ENCODE data around the gene C11orf21. TPM values are rescaled to one million over a fixed set of nuclear protein-coding genes. Genes with fewer than 3 reads are reported as not detected.

Gene C11orf21
- total and polyA plus RNA-seq, 9 of the 15 experiments (the other 6 are each of a cell fraction or from before 2014, with no cell fraction given): 0.10 to 2.6 (median 2.0) TPM

- TF ChIP-seq ZNF57 (CRISPR knock-in tag; IDR thresholded peaks at IDR 0.05): peak; percentile 68; the same call in 1 of the 2 replicates
- no peak for TF ChIP-seq DIDO1 (tag; IDR thresholded peaks at IDR 0.05; ENCODE audit: low read depth)
- TF ChIP-seq WHSC1 (IDR thresholded peaks at IDR 0.05; ENCODE audit: low read length): no peak
- peak; percentile 67; the same call in 1 of the 2 replicates for TF ChIP-seq ETV5 (CRISPR knock-in tag; IDR thresholded peaks at IDR 0.05; ENCODE audit: low read depth)
- peak; percentile 35; the same call in 1 of the 2 replicates for TF ChIP-seq MEF2A (IDR thresholded peaks at IDR 0.05; ENCODE audit: control insufficient read depth, low read depth, low read length)
- no peak for TF ChIP-seq ZNF398 (CRISPR knock-in tag; IDR thresholded peaks at IDR 0.05)
- TF ChIP-seq SOX6 (IDR thresholded peaks at IDR 0.05): peak; percentile 94
- peak in 1 of 2 experiments; percentile 95; a peak in 2 of 4 replicates for TF ChIP-seq ZMIZ1 (IDR thresholded peaks at IDR 0.05; ENCODE audit: low read depth in 2 of 2, low read length in 2 of 2)
- TF ChIP-seq, protein P1, sequence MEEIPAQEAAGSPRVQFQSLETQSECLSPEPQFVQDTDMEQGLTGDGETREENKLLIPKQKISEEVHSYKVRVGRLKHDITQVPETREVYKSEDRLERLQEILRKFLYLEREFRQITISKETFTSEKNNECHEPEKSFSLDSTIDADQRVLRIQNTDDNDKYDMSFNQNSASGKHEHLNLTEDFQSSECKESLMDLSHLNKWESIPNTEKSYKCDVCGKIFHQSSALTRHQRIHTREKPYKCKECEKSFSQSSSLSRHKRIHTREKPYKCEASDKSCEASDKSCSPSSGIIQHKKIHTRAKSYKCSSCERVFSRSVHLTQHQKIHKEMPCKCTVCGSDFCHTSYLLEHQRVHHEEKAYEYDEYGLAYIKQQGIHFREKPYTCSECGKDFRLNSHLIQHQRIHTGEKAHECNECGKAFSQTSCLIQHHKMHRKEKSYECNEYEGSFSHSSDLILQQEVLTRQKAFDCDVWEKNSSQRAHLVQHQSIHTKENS (CRISPR knock-in tag; IDR thresholded peaks at IDR 0.05): no peak
- TF ChIP-seq CBFA2T3 (IDR thresholded peaks at IDR 0.05): peak; percentile 100
- TF ChIP-seq XRCC4 (IDR thresholded peaks at IDR 0.05; ENCODE audit: extremely low read depth, insufficient read depth, insufficient read length): no peak
- TF ChIP-seq GTF3C2 (IDR thresholded peaks at IDR 0.05; ENCODE audit: borderline replicate concordance, extremely low read depth, insufficient read length): no peak
- TF ChIP-seq SRSF1 (IDR thresholded peaks at IDR 0.05; ENCODE audit: low read depth, low read length): no peak
- TF ChIP-seq ELF2 (CRISPR knock-in tag; IDR thresholded peaks at IDR 0.05): 0 out of 2 replicates have a peak, but pooled peaks have one; percentile 32
- no peak for TF ChIP-seq GTF2B (IDR thresholded peaks at IDR 0.05; ENCODE audit: extremely low read depth, insufficient read length)
These were observed 2.1 kb upstream of the C11orf21 start (continued) for GRCh38 chr11:2303627-2304505.

All from K562 (cell line).